ENCODE measurements around the gene PHKB.

The PHKB gene

GRCh38 chr16:47611848-47612493 is 150.8 kb downstream of the PHKB start:
- no peaks in the 10 kb centered on the region for H3K9me3 ChIP-seq (replicated peaks; ENCODE audit: low read length)
- H3K4me1 ChIP-seq (ENCODE audit: control insufficient read depth, insufficient read depth, low read length), result no peaks in the 10 kb centered on the region
- H3K36me3 ChIP-seq (ENCODE audit: insufficient read depth, low read length), result peaks cover 4% of the 10 kb centered on the region
- no peak overlapping the region for H3K9ac ChIP-seq (ENCODE audit: low read depth, low read length)
- H3K27me3 ChIP-seq (ENCODE audit: control insufficient read depth, insufficient read depth, low read length), result no peaks in the 10 kb centered on the region
- no peak overlapping the region for H3K4me2 ChIP-seq (ENCODE audit: low read length)
- no peak overlapping the region for H3K4me3 ChIP-seq (ENCODE audit: low read length)

- Histone ChIP-seq H3K36me3 (ENCODE audit: insufficient read depth, low read length) (peaks cover 4% of the 10 kb centered on the region), H3K27me3 (ENCODE audit: control insufficient read depth, insufficient read depth, low read length) (no peaks in the 10 kb centered on the region), H3K4me1 (ENCODE audit: control insufficient read depth, insufficient read depth, low read length) (no peaks in the 10 kb centered on the region), H3K4me2 (ENCODE audit: low read length) (no peak overlapping the region), H3K4me3 (ENCODE audit: low read length) (no peak overlapping the region), H3K9me3 (replicated peaks; ENCODE audit: low read length) (no peaks in the 10 kb centered on the region), H3K9ac (ENCODE audit: low read depth, low read length) (no peak overlapping the region)
These were observed 151.6 kb downstream of the PHKB start for GRCh38 chr16:47612711-47613110.

- Histone ChIP-seq H3K9ac (ENCODE audit: low read depth, low read length) (no peak overlapping the region), H3K27me3 (ENCODE audit: control insufficient read depth, insufficient read depth, low read length) (no peaks in the 10 kb centered on the region), H3K4me3 (ENCODE audit: low read length) (no peak overlapping the region), H3K4me1 (ENCODE audit: control insufficient read depth, insufficient read depth, low read length) (no peaks in the 10 kb centered on the region), H3K36me3 (ENCODE audit: insufficient read depth, low read length) (peaks cover 4% of the 10 kb centered on the region), H3K4me2 (ENCODE audit: low read length) (no peak overlapping the region), H3K9me3 (replicated peaks; ENCODE audit: low read length) (no peaks in the 10 kb centered on the region)
These were observed 152.1 kb downstream of the PHKB start for GRCh38 chr16:47613251-47613650.

DNA sequence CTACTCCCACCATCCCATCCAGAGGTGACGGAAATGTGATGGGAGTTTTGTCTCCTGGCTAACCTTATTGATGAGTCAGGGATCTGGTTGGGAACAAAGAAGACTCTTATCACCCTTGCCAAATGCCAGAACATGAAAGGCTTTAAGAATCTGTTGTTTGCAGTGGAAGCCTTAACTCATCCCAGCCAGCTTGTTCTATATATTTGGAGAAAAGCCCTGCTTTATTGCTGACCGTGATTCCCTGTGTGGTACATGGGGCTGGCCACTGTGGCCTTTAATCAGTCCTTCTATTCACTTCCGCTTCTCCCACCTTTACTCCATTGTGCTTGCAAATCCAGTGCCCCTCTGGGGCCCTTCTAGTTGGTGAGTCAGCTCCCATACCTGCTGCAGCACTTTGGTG is 156.6 kb downstream of the PHKB start:
- no peak overlapping the region for H3K9ac ChIP-seq (ENCODE audit: low read depth, low read length)
- no peaks in the 10 kb centered on the region for H3K36me3 ChIP-seq (ENCODE audit: insufficient read depth, low read length)
- no peaks in the 10 kb centered on the region for H3K4me1 ChIP-seq (ENCODE audit: control insufficient read depth, insufficient read depth, low read length)
- H3K4me3 ChIP-seq (ENCODE audit: low read length), result no peak overlapping the region
- H3K9me3 ChIP-seq (replicated peaks; ENCODE audit: low read length), result no peaks in the 10 kb centered on the region
- H3K4me2 ChIP-seq (ENCODE audit: low read length), result no peak overlapping the region
- no peaks in the 10 kb centered on the region for H3K27me3 ChIP-seq (ENCODE audit: control insufficient read depth, insufficient read depth, low read length)

GRCh38 chr16:47622451-47623176 is 161.5 kb downstream of the PHKB start:
- H3K36me3 ChIP-seq (ENCODE audit: insufficient read depth, low read length), result no peaks in the 10 kb centered on the region

DNA sequence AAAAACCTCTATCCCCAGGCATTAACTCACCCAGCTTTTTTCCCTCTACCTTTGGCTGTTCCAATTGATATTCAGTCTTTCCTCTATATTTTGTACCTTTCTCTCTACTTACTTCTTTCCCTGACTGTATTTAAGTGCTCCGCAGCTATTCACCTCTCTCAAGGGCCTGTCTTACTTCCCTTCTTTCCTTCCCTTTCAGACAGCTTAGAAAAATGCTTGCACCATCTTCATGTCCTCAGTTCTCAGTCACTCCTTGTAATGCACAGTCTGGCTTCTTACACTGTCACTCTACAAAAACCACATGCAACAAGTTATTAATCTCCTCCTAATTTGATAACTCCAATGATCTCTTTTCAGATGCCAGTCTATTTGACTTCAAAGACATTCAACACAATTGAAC is 163.4 kb downstream of the PHKB start:
- no peaks in the 10 kb centered on the region for H3K27me3 ChIP-seq (ENCODE audit: control insufficient read depth, insufficient read depth, low read length)
- H3K36me3 ChIP-seq (ENCODE audit: insufficient read depth, low read length), result no peaks in the 10 kb centered on the region
- H3K4me1 ChIP-seq (ENCODE audit: control insufficient read depth, insufficient read depth, low read length), result no peaks in the 10 kb centered on the region
- H3K9ac ChIP-seq (ENCODE audit: low read depth, low read length), result no peak overlapping the region
- no peak overlapping the region for H3K4me3 ChIP-seq (ENCODE audit: low read length)
- H3K9me3 ChIP-seq (replicated peaks; ENCODE audit: low read length), result no peaks in the 10 kb centered on the region
- H3K4me2 ChIP-seq (ENCODE audit: low read length), result no peak overlapping the region

More at GRCh38 chr16:47622451-47623176, 161.5 kb downstream of the PHKB start:
- H3K9ac ChIP-seq (ENCODE audit: low read depth, low read length), result no peak overlapping the region
- H3K4me3 ChIP-seq (ENCODE audit: low read length), result no peak overlapping the region
- no peaks in the 10 kb centered on the region for H3K4me1 ChIP-seq (ENCODE audit: control insufficient read depth, insufficient read depth, low read length)
- H3K27me3 ChIP-seq (ENCODE audit: control insufficient read depth, insufficient read depth, low read length), result no peaks in the 10 kb centered on the region
- H3K4me2 ChIP-seq (ENCODE audit: low read length), result no peak overlapping the region
- no peaks in the 10 kb centered on the region for H3K9me3 ChIP-seq (replicated peaks; ENCODE audit: low read length)

- Histone ChIP-seq H3K4me3 (ENCODE audit: low read length) (no peak overlapping the region), H3K9me3 (replicated peaks; ENCODE audit: low read length) (no peaks in the 10 kb centered on the region), H3K27me3 (ENCODE audit: control insufficient read depth, insufficient read depth, low read length) (no peaks in the 10 kb centered on the region), H3K4me2 (ENCODE audit: low read length) (no peak overlapping the region), H3K4me1 (ENCODE audit: control insufficient read depth, insufficient read depth, low read length) (no peaks in the 10 kb centered on the region), H3K36me3 (ENCODE audit: insufficient read depth, low read length) (no peaks in the 10 kb centered on the region), H3K9ac (ENCODE audit: low read depth, low read length) (no peak overlapping the region)
These were observed 164.0 kb downstream of the PHKB start for GRCh38 chr16:47625115-47625567.

GRCh38 chr16:47626246-47626645 is 165.1 kb downstream of the PHKB start:
- Histone ChIP-seq H3K36me3 (ENCODE audit: insufficient read depth, low read length) (peaks cover 2% of the 10 kb centered on the region), H3K4me3 (ENCODE audit: low read length) (no peak overlapping the region), H3K9ac (ENCODE audit: low read depth, low read length) (no peak overlapping the region), H3K9me3 (replicated peaks; ENCODE audit: low read length) (no peaks in the 10 kb centered on the region), H3K4me1 (ENCODE audit: control insufficient read depth, insufficient read depth, low read length) (no peaks in the 10 kb centered on the region), H3K4me2 (ENCODE audit: low read length) (no peak overlapping the region), H3K27me3 (ENCODE audit: control insufficient read depth, insufficient read depth, low read length) (no peaks in the 10 kb centered on the region)

DNA sequence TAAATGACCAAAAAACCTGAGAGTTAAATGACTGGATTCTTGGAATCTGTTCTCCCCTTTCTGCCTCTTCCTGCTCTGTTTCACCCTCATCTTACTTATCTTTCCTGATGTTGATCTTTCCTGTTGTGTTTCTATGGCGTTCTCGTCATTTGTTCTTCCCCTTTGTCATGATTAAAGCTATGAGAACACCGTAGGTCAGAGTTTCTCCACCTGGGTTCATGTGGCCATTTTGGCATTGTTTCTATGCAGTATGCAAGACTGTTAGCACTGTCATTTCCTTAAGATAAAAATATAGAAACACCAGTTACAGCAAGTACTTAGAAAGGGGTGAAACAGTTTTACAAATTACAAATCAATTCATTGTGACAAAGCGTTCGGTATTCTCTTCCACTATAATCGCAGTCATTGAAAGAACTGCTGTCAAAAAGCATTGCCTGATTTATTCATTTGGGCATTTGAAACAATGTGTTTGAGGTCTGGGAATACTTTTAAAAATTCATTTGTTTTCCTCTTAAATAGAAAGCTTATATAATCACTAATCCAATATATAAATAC is 166.0 kb downstream of the PHKB start:
- H3K4me3 ChIP-seq (ENCODE audit: low read length), result no peak overlapping the region
- no peak overlapping the region for H3K4me2 ChIP-seq (ENCODE audit: low read length)
- H3K9ac ChIP-seq (ENCODE audit: low read depth, low read length), result no peak overlapping the region
- H3K36me3 ChIP-seq (ENCODE audit: insufficient read depth, low read length), result peaks cover 2% of the 10 kb centered on the region
- no peaks in the 10 kb centered on the region for H3K4me1 ChIP-seq (ENCODE audit: control insufficient read depth, insufficient read depth, low read length)
- no peaks in the 10 kb centered on the region for H3K9me3 ChIP-seq (replicated peaks; ENCODE audit: low read length)
- H3K27me3 ChIP-seq (ENCODE audit: control insufficient read depth, insufficient read depth, low read length), result no peaks in the 10 kb centered on the region

DNA sequence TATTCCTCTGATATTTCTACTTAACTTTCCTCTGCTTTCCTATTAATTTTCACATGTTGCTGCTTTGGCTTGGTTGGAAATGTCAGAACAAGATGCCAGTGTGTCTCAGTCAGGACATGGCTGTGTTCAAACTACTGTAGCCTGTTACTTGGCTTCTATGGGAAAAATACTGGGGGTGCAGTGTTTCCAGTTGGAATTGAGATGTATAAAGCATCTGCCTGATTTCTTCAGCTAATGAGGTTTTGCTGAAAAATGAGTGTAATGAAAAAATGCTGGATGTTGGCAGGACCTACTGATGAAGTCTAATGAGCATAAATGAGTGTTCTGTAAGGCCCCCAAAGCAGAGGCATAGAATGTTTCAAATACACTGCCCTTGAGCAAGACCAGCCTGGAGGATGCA is 166.6 kb downstream of the PHKB start:
- Histone ChIP-seq H3K9ac (ENCODE audit: low read depth, low read length) (no peak overlapping the region), H3K4me3 (ENCODE audit: low read length) (no peak overlapping the region), H3K4me2 (ENCODE audit: low read length) (no peak overlapping the region), H3K36me3 (ENCODE audit: insufficient read depth, low read length) (peaks cover 2% of the 10 kb centered on the region), H3K4me1 (ENCODE audit: control insufficient read depth, insufficient read depth, low read length) (no peaks in the 10 kb centered on the region), H3K27me3 (ENCODE audit: control insufficient read depth, insufficient read depth, low read length) (no peaks in the 10 kb centered on the region), H3K9me3 (replicated peaks; ENCODE audit: low read length) (no peaks in the 10 kb centered on the region)

DNA sequence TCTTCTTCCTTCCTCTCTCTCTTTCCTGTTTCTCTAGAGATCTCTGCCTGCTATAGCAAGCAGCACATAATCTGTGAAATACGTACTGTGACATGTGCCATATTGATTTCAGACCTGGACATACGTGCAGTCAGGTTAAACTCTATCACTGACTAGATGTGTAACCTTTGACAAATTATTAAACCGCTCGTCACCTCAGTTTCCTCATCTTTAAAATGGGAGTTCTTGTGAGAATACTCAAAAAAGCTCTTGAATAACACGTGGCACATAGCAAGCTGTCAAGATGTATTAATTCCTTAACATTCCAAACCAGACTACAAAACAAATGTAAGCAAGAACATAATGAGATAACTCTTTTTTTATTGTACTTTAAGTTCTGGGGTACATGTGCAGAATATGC is 170.0 kb downstream of the PHKB start:
- H3K4me2 ChIP-seq (ENCODE audit: low read length), result no peak overlapping the region
- no peak overlapping the region for H3K4me3 ChIP-seq (ENCODE audit: low read length)
- no peaks in the 10 kb centered on the region for H3K27me3 ChIP-seq (ENCODE audit: control insufficient read depth, insufficient read depth, low read length)
- no peaks in the 10 kb centered on the region for H3K9me3 ChIP-seq (replicated peaks; ENCODE audit: low read length)
- H3K9ac ChIP-seq (ENCODE audit: low read depth, low read length), result no peak overlapping the region
- no peaks in the 10 kb centered on the region for H3K4me1 ChIP-seq (ENCODE audit: control insufficient read depth, insufficient read depth, low read length)
- H3K36me3 ChIP-seq (ENCODE audit: insufficient read depth, low read length), result peaks cover 2% of the 10 kb centered on the region

GRCh38 chr16:47634126-47634525 is 173.0 kb downstream of the PHKB start:
- H3K9ac ChIP-seq (ENCODE audit: low read depth, low read length), result no peak overlapping the region
- no peak overlapping the region for H3K4me2 ChIP-seq (ENCODE audit: low read length)
- H3K4me1 ChIP-seq (ENCODE audit: control insufficient read depth, insufficient read depth, low read length), result no peaks in the 10 kb centered on the region
- no peaks in the 10 kb centered on the region for H3K27me3 ChIP-seq (ENCODE audit: control insufficient read depth, insufficient read depth, low read length)
- no peak overlapping the region for H3K4me3 ChIP-seq (ENCODE audit: low read length)
- H3K9me3 ChIP-seq (replicated peaks; ENCODE audit: low read length), result no peaks in the 10 kb centered on the region
- peaks cover 2% of the 10 kb centered on the region for H3K36me3 ChIP-seq (ENCODE audit: insufficient read depth, low read length)

Measured in skeletal muscle satellite cell (primary cell).